ENCODE measurements around the gene ELMO2. TPM values are rescaled to one million over a fixed set of nuclear protein-coding genes. Genes with fewer than 3 reads are reported as not detected.
A peak's percentile ranks its signal among the peaks of the same experiment; 100 is the strongest.

The ELMO2 gene
- total RNA-seq, 1 experiment from 2014 or later, result 51.6 TPM

- TF ChIP-seq, protein P1, sequence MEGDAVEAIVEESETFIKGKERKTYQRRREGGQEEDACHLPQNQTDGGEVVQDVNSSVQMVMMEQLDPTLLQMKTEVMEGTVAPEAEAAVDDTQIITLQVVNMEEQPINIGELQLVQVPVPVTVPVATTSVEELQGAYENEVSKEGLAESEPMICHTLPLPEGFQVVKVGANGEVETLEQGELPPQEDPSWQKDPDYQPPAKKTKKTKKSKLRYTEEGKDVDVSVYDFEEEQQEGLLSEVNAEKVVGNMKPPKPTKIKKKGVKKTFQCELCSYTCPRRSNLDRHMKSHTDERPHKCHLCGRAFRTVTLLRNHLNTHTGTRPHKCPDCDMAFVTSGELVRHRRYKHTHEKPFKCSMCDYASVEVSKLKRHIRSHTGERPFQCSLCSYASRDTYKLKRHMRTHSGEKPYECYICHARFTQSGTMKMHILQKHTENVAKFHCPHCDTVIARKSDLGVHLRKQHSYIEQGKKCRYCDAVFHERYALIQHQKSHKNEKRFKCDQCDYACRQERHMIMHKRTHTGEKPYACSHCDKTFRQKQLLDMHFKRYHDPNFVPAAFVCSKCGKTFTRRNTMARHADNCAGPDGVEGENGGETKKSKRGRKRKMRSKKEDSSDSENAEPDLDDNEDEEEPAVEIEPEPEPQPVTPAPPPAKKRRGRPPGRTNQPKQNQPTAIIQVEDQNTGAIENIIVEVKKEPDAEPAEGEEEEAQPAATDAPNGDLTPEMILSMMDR (IDR thresholded peaks at IDR 0.05; ENCODE audit: unreplicated experiment), result no peak
- Mint-ChIP-seq H3K4me3 (ENCODE audit: low read depth, unreplicated experiment) (no peak overlapping the region), H3K4me1 (ENCODE audit: low read depth, unreplicated experiment) (peaks cover 25% of the 10 kb centered on the region)
Measured at GRCh38 chr20:46358346-46359058, 47.9 kb downstream of the ELMO2 start.

DNA sequence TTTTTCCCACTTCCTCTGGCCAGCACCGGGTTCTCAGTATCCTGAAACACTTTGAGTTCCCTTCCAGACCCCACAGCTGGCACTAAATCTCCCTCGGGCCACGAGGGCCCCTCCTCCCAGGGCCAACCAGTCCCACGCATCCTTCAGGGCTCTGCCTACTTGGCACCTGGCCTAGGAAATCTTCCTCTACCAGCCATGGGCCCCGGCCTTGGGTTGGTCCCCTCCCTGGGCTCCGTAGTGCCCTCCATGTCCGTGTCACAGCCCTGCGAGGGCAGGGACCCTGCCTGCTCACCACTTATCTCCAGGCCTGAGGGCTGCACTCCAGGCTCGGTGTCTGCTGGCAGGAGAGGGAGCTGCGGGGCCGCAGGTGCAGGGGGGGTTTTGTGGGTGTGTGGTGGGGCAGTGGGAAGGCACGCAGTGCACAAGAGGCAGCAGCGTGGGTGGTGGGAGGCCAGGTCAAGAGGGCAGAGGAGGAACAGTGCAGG lies 49.3 kb downstream of the ELMO2 start:
- Mint-ChIP-seq H3K9me3 (ENCODE audit: low read depth, unreplicated experiment) (no peaks in the 10 kb centered on the region), H3K4me3 (ENCODE audit: low read depth, unreplicated experiment) (no peak overlapping the region), H3K27ac (ENCODE audit: unreplicated experiment) (peak overlapping the region; percentile 10), H3K4me1 (ENCODE audit: low read depth, unreplicated experiment) (peaks cover 15% of the 10 kb centered on the region), H3K36me3 (ENCODE audit: insufficient read depth, unreplicated experiment) (peaks cover 41% of the 10 kb centered on the region), H3K27me3 (ENCODE audit: unreplicated experiment) (no peaks in the 10 kb centered on the region)
- CTCF ChIA-PET, result interaction anchor here (1.1 kb wide), 1 partner anchor 25 kb away, joined by 4 read pairs; no protein-coding TSS in a partner anchor
- no TSS peak for BruUV-seq (replicated peaks)
- DNase-seq, result no peak
- TF ChIP-seq, protein P1 (IDR thresholded peaks at IDR 0.05; ENCODE audit: unreplicated experiment), result no peak
- intact Hi-C loops (cut with micrococcal nuclease; ENCODE audit: unreplicated experiment), result no loop called here

More at GRCh38 chr20:46358346-46359058, 47.9 kb downstream of the ELMO2 start:
- Mint-ChIP-seq H3K9me3 (ENCODE audit: low read depth, unreplicated experiment) (no peaks in the 10 kb centered on the region), H3K36me3 (ENCODE audit: insufficient read depth, unreplicated experiment) (peaks cover 45% of the 10 kb centered on the region), H3K27me3 (ENCODE audit: unreplicated experiment) (no peaks in the 10 kb centered on the region), H3K27ac (ENCODE audit: unreplicated experiment) (no peak overlapping the region)
- CTCF ChIA-PET, result interaction anchor here (1.1 kb wide), 1 partner anchor 27 kb away, joined by 4 read pairs; no protein-coding TSS in a partner anchor
- no TSS peak for BruUV-seq (replicated peaks)
- intact Hi-C loops (cut with micrococcal nuclease; ENCODE audit: unreplicated experiment), result no loop called here
- no peak for DNase-seq

DNA sequence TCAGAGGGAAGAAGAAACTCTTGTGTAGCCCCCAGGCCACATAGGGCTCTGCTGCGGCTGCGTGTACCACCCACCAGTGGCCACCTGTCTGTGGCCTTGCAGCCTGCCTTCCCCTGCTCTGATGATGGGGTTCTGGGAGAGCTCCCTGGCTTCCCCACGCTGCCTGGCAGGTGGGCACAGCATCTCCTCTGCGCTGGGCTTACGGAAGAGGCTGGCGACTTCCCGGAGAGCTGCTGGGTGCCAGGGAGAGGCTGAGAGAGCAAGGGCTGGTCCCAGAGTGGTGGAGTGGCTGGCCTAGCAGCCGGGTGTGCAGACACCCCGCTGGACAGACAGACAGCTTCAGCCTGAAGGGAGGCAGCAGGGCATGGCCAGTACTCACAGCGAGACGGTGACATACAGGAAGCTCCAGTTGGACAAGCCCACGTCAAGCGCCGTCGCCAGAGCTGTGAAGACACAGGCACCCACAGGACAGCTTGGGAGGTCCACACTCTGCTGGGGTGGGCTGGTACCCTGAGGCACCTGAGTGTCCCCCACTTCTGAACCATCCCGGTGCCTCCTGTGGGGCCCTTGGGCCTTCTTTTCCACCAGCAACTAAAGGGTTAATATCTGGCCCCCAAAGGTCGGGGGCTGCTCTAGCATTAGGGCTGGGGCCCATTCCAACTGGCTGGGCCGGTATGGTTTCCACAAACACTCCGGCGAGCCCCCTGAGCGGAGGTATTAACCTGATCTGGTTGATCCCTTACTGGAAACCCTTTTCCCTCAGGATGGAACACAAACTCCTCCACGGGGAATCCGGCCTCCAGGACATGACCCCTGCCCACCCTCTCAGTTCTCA lies 50.0 kb downstream of the ELMO2 start:
- no TSS peak for BruUV-seq (replicated peaks)
- CTCF ChIA-PET, result no interaction called here
- intact Hi-C loops (cut with micrococcal nuclease; ENCODE audit: unreplicated experiment), result no loop called here
- Mint-ChIP-seq H3K9me3 (ENCODE audit: low read depth, unreplicated experiment) (no peaks in the 10 kb centered on the region), H3K4me1 (ENCODE audit: low read depth, unreplicated experiment) (peaks cover 8% of the 10 kb centered on the region), H3K4me3 (ENCODE audit: low read depth, unreplicated experiment) (no peak overlapping the region), H3K36me3 (ENCODE audit: insufficient read depth, unreplicated experiment) (peaks cover 35% of the 10 kb centered on the region), H3K27me3 (ENCODE audit: unreplicated experiment) (no peaks in the 10 kb centered on the region), H3K27ac (ENCODE audit: unreplicated experiment) (peak overlapping the region; percentile 10)
- no peak for DNase-seq
- TF ChIP-seq, protein P1 (IDR thresholded peaks at IDR 0.05; ENCODE audit: unreplicated experiment), result no peak

- Mint-ChIP-seq H3K27me3 (ENCODE audit: unreplicated experiment) (no peaks in the 10 kb centered on the region), H3K9me3 (ENCODE audit: low read depth, unreplicated experiment) (no peaks in the 10 kb centered on the region), H3K4me3 (ENCODE audit: low read depth, unreplicated experiment) (no peak overlapping the region), H3K36me3 (ENCODE audit: insufficient read depth, unreplicated experiment) (peaks cover 34% of the 10 kb centered on the region), H3K4me1 (ENCODE audit: low read depth, unreplicated experiment) (peaks cover 8% of the 10 kb centered on the region), H3K27ac (ENCODE audit: unreplicated experiment) (no peak overlapping the region)
- CTCF ChIA-PET, result no interaction called here
- BruUV-seq (replicated peaks), result no TSS peak
- TF ChIP-seq, protein P1 (IDR thresholded peaks at IDR 0.05; ENCODE audit: unreplicated experiment), result no peak
- DNase-seq, result no peak
- intact Hi-C loops (cut with micrococcal nuclease; ENCODE audit: unreplicated experiment), result no loop called here
Measured at GRCh38 chr20:46355778-46356177, 50.6 kb downstream of the ELMO2 start.
